NT2/D1 (cell line): ENCODE data around the gene VWC2.

Experiments used
- DNase-seq: peaks from one replicate; pipeline ENCODE4 v3.0.0-alpha.2; 2011; ENCODE audit warnings: low read depth, low spot score
- H3K27me3 ChIP-seq: 2 replicates; pipeline ENCODE4 v1.6.0; 2011; ENCODE audit warnings: mild to moderate bottlenecking; ENCODE audit not compliant: insufficient read length, insufficient read depth
- H3K36me3 ChIP-seq: 2 replicates; pipeline ENCODE4 v1.6.1; 2011; ENCODE audit warnings: mild to moderate bottlenecking, low read length, mixed read lengths; ENCODE audit not compliant: insufficient read depth, insufficient read length
- H3K4me1 ChIP-seq: 2 replicates; pipeline ENCODE4 v1.5.1; 2011; ENCODE audit not compliant: insufficient read depth, insufficient read length
- H3K4me3 ChIP-seq: 2 replicates; pipeline ENCODE4 v1.5.1; 2011; ENCODE audit warnings: low read depth; ENCODE audit not compliant: insufficient read length
- H3K9ac ChIP-seq: 2 replicates; pipeline ENCODE4 v1.6.0; 2011; ENCODE audit warnings: low read depth; ENCODE audit not compliant: insufficient read length
- H3K9me3 ChIP-seq: 2 replicates; pipeline ENCODE4 v1.5.1; 2011; ENCODE audit warnings: mild to moderate bottlenecking, low read length; ENCODE audit not compliant: insufficient read depth
- SUZ12 ChIP-seq: IDR thresholded peaks from 2 replicates; pipeline ENCODE4 v1.6.1; 2011; ENCODE audit not compliant: insufficient read length, insufficient read depth; ENCODE audit errors: extremely low read depth
- YY1 ChIP-seq: IDR thresholded peaks from 2 replicates; pipeline ENCODE4 v1.6.1; 2011; ENCODE audit not compliant: insufficient read length, insufficient read depth
- ZNF274 ChIP-seq: IDR thresholded peaks from 2 replicates; pipeline ENCODE4 v1.6.1; 2011; ENCODE audit warnings: mild to moderate bottlenecking, low read depth, low read length

VWC2 gene

DNA sequence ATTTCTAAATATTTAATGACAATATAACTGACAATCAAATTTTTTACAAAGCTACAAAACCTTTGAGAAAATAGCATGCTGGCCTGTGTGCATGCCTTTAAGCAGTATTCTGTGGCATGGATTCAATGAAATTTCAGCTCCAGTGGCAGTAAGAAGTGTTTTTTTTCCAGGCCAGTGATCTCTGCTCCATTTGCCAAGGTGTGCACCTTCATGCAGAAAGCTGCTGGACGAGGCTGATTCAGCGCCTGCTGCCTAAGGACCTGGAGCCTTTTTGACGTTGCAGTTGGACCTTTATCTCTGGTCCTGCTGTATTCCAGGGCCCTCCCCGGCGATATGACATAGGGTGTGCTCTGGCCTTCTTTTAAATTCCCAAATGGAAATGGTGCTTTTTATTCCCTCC, 26.6 kb downstream of the VWC2 start:
- H3K4me3 ChIP-seq: no peak overlapping the region
- H3K9me3 ChIP-seq: no peaks in the 10 kb centered on the region
- H3K27me3 ChIP-seq: no peaks in the 10 kb centered on the region
- no peak overlapping the region for H3K9ac ChIP-seq
- no peak for TF ChIP-seq ZNF274
- no peak for TF ChIP-seq SUZ12
- TF ChIP-seq YY1: no peak
- no peaks in the 10 kb centered on the region for H3K4me1 ChIP-seq
- no peaks in the 10 kb centered on the region for H3K36me3 ChIP-seq
- no peak for DNase-seq

- Histone ChIP-seq H3K9ac (no peak overlapping the region), H3K4me1 (no peaks in the 10 kb centered on the region), H3K36me3 (no peaks in the 10 kb centered on the region), H3K4me3 (no peak overlapping the region), H3K9me3 (no peaks in the 10 kb centered on the region), H3K27me3 (no peaks in the 10 kb centered on the region)
- TF ChIP-seq YY1: no peak
- TF ChIP-seq ZNF274: no peak
- TF ChIP-seq SUZ12: no peak
- DNase-seq: no peak
Measured at GRCh38 chr7:49802600-49802999, 29.2 kb downstream of the VWC2 start.

DNA sequence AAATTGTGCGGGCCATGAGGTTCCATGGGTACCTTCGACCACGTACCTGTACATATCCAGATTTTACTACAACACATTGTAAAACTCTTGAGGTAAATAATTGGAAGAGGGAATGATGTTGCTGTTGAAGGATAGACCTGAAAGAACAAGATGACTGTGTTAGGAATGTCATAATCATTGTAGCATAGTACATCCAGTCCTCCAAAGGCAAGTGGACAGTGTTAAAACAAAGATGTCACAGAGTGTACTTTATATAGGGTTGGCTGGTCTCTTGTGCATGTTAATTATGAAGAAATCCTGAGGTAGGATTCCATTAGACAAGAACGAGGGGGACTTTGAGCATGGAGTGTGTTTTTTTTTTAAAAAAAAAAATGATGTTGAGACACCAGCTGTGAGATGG, 30.4 kb downstream of the VWC2 start:
- Histone ChIP-seq H3K4me3 (no peak overlapping the region), H3K4me1 (no peaks in the 10 kb centered on the region), H3K9me3 (no peaks in the 10 kb centered on the region), H3K27me3 (no peaks in the 10 kb centered on the region), H3K36me3 (no peaks in the 10 kb centered on the region), H3K9ac (no peak overlapping the region)
- DNase-seq: no peak
- TF ChIP-seq ZNF274: no peak
- no peak for TF ChIP-seq YY1
- no peak for TF ChIP-seq SUZ12

GRCh38 chr7:49805371-49806007, 32.1 kb downstream of the VWC2 start:
- Histone ChIP-seq H3K4me3 (no peak overlapping the region), H3K9ac (no peak overlapping the region), H3K36me3 (no peaks in the 10 kb centered on the region), H3K4me1 (no peaks in the 10 kb centered on the region), H3K9me3 (no peaks in the 10 kb centered on the region), H3K27me3 (no peaks in the 10 kb centered on the region)
- TF ChIP-seq ZNF274: no peak
- TF ChIP-seq SUZ12: no peak
- no peak for TF ChIP-seq YY1
- DNase-seq: no peak

GRCh38 chr7:49812534-49812933, 39.1 kb downstream of the VWC2 start:
- Histone ChIP-seq H3K9ac (no peak overlapping the region), H3K9me3 (no peaks in the 10 kb centered on the region), H3K36me3 (no peaks in the 10 kb centered on the region), H3K27me3 (no peaks in the 10 kb centered on the region), H3K4me3 (no peak overlapping the region), H3K4me1 (no peaks in the 10 kb centered on the region)
- no peak for DNase-seq
- no peak for TF ChIP-seq ZNF274
- TF ChIP-seq SUZ12: no peak
- no peak for TF ChIP-seq YY1

DNA sequence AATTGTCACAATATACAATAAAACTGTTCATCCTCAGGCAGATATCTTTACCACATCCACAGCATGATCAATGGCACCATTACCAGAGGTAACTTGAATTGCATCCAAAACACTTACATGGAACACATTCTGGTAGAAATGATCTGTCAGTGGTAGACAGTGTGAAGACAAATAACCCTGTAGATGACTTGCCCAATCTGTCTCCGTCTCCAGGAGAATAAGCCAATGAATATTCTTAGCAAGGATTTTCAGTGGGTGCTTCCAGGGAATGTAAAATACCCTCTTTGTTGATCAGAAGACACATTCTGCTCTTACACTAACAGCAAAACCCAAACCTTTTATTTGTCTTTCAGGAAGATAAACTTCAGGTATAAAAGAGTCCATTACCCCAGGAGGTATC, 43.8 kb downstream of the VWC2 start:
- no peak for DNase-seq
- Histone ChIP-seq H3K4me3 (no peak overlapping the region), H3K4me1 (no peaks in the 10 kb centered on the region), H3K36me3 (no peaks in the 10 kb centered on the region), H3K27me3 (no peaks in the 10 kb centered on the region), H3K9me3 (no peaks in the 10 kb centered on the region), H3K9ac (no peak overlapping the region)
- TF ChIP-seq SUZ12: no peak
- no peak for TF ChIP-seq ZNF274
- TF ChIP-seq YY1: no peak

- TF ChIP-seq YY1 (no peak), SUZ12 (no peak), ZNF274 (no peak)
Measured at GRCh38 chr7:49821181-49821580, 47.7 kb downstream of the VWC2 start.

More at GRCh38 chr7:49821181-49821580, 47.7 kb downstream of the VWC2 start:
- H3K36me3 ChIP-seq: no peaks in the 10 kb centered on the region
- no peak for DNase-seq
- no peak overlapping the region for H3K9ac ChIP-seq
- no peak overlapping the region for H3K4me3 ChIP-seq
- H3K27me3 ChIP-seq: no peaks in the 10 kb centered on the region
- H3K4me1 ChIP-seq: no peaks in the 10 kb centered on the region
- no peaks in the 10 kb centered on the region for H3K9me3 ChIP-seq
